ENCODE data around the gene ANKRD11. TPM values are rescaled to one million over a fixed set of nuclear protein-coding genes. Genes with fewer than 3 reads are reported as not detected.

Gene ANKRD11
- total and polyA plus RNA-seq, 8 donors, result 43.9 to 74.0 (median 46.2) TPM

DNA sequence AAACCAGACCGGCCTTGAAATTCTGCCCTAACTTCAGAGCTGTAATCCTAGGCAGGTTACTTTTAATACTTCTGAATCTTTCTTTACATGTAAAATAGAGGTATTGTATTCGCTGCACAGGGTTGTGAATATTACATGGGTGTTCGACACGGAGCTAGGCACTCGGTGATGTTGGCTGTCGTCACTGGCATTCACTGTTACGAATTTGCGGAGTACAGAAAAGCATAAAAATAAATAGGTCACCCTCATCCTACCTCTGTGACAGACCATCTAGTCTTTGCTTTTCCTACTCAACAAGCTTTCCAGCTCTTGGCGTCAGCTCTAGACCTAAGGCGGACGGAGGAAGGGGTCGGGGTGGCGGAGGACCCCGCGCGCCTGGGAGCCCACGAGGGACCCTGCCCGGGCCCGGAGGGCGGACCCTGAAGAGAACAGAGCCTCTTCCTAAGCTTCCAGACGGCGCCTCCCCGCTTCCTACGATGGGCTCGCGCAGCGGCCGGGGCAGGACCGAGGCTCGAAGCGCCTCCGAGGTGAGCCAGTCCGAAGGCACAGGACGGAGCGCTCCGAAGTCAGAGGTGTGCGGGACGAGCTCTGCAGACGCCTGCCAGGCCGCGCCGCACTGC, 17.0 kb upstream of the ANKRD11 start:
- 16% methylated on average over 36 to 42 of the region's 42 CpGs for WGBS, 2 donors
- FAIRE-seq (no peak), ATAC-seq (peak; percentile 31 to 42 (median 38)), DNase-seq (peak in 3 of 6 donors; percentile 64 to 84 (median 71))
- peaks cover 0 to 25% (median 7%) of the 10 kb centered on the region in 3 donors for H3K4me1 ChIP-seq
- H3K27me3 ChIP-seq, result no peaks in the 10 kb centered on the region
- intact Hi-C loops (cut with DNase I), result loop anchor here in 1 of 3 donors (10.0 kb wide), 1 partner anchor 173 kb away; no protein-coding TSS in a partner anchor
- peak overlapping the region; percentile 81 to 89 (median 86) for H3K27ac ChIP-seq
- TF ChIP-seq, protein P1, sequence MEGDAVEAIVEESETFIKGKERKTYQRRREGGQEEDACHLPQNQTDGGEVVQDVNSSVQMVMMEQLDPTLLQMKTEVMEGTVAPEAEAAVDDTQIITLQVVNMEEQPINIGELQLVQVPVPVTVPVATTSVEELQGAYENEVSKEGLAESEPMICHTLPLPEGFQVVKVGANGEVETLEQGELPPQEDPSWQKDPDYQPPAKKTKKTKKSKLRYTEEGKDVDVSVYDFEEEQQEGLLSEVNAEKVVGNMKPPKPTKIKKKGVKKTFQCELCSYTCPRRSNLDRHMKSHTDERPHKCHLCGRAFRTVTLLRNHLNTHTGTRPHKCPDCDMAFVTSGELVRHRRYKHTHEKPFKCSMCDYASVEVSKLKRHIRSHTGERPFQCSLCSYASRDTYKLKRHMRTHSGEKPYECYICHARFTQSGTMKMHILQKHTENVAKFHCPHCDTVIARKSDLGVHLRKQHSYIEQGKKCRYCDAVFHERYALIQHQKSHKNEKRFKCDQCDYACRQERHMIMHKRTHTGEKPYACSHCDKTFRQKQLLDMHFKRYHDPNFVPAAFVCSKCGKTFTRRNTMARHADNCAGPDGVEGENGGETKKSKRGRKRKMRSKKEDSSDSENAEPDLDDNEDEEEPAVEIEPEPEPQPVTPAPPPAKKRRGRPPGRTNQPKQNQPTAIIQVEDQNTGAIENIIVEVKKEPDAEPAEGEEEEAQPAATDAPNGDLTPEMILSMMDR (IDR thresholded peaks at IDR 0.05), result no peak
- peaks cover 0 to 12% (median 0%) of the 10 kb centered on the region in 3 donors for H3K36me3 ChIP-seq
- H3K9me3 ChIP-seq, result no peaks in the 10 kb centered on the region
- peak overlapping the region; percentile 92 to 95 (median 94) for H3K4me3 ChIP-seq

DNA sequence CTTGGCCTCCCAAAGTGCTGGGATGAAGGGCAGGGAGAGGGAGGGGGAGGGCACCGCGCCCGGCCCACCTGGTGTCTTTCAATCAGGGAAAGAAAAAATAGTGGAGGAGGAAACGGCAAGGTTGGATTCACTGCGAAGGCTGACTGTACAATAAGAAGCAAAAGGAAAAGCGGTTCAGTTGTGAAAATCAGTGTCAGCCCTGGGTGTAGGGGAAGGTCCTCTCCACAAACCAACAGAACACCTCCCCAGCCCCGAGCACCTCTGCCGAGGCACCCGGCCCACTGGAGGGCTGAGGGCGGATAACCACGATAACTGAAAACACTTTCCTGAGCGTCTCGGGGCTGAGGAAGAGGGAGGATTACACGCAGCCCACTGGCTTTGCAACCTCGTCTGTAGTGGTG, 16.4 kb upstream of the ANKRD11 start:
- Histone ChIP-seq H3K4me3 (no peak overlapping the region), H3K4me1 (peaks cover 0 to 25% (median 7%) of the 10 kb centered on the region in 3 donors), H3K27ac (peak overlapping the region in 1 of 4 donors; percentile 85), H3K27me3 (no peaks in the 10 kb centered on the region), H3K36me3 (peaks cover 0 to 12% (median 0%) of the 10 kb centered on the region in 3 donors), H3K9me3 (no peaks in the 10 kb centered on the region)
- intact Hi-C loops (cut with DNase I), result loop anchor here in 1 of 3 donors (10.0 kb wide), 1 partner anchor 172 kb away; no protein-coding TSS in a partner anchor
- ATAC-seq (no peak), DNase-seq (no peak), FAIRE-seq (no peak)
- TF ChIP-seq, protein P1 (IDR thresholded peaks at IDR 0.05), result no peak
- 64 to 77% methylated on average over 15 of the region's 15 CpGs for WGBS, 2 donors

DNA sequence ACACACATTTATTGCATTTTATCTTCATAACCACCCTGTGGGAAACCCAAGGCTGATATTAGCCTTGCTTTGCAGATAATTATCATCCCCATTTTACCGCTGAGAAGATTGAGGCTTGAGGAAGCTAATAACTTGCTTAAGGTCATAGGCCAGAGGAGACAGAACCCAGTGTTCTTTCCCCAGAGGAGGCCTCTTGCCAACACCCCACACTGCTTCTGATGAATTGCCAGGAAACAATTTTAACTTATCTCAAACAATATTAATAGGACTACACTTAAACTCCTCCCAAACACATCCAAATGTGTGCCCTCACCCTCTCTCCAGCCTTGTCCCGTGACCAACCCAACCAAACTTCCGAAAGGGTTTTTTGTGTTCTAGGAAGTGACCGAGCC, 15.7 kb upstream of the ANKRD11 start:
- WGBS, 2 donors, result 60 to 69% methylated on average over 4 of the region's 4 CpGs
- H3K36me3 ChIP-seq, result peaks cover 0 to 7% (median 0%) of the 10 kb centered on the region in 3 donors
- H3K27me3 ChIP-seq, result no peaks in the 10 kb centered on the region
- peaks cover 0 to 25% (median 7%) of the 10 kb centered on the region in 3 donors for H3K4me1 ChIP-seq
- no peak for FAIRE-seq
- H3K9me3 ChIP-seq, result no peaks in the 10 kb centered on the region
- peak overlapping the region; percentile 22 to 83 (median 72) for H3K27ac ChIP-seq
- no peak for DNase-seq
- TF ChIP-seq, protein P1 (IDR thresholded peaks at IDR 0.05), result no peak
- H3K4me3 ChIP-seq, result no peak overlapping the region
- intact Hi-C loops (cut with DNase I), result loop anchor here in 1 of 3 donors (10.0 kb wide), 1 partner anchor 171 kb away; no protein-coding TSS in a partner anchor
- ATAC-seq, result no peak

DNA sequence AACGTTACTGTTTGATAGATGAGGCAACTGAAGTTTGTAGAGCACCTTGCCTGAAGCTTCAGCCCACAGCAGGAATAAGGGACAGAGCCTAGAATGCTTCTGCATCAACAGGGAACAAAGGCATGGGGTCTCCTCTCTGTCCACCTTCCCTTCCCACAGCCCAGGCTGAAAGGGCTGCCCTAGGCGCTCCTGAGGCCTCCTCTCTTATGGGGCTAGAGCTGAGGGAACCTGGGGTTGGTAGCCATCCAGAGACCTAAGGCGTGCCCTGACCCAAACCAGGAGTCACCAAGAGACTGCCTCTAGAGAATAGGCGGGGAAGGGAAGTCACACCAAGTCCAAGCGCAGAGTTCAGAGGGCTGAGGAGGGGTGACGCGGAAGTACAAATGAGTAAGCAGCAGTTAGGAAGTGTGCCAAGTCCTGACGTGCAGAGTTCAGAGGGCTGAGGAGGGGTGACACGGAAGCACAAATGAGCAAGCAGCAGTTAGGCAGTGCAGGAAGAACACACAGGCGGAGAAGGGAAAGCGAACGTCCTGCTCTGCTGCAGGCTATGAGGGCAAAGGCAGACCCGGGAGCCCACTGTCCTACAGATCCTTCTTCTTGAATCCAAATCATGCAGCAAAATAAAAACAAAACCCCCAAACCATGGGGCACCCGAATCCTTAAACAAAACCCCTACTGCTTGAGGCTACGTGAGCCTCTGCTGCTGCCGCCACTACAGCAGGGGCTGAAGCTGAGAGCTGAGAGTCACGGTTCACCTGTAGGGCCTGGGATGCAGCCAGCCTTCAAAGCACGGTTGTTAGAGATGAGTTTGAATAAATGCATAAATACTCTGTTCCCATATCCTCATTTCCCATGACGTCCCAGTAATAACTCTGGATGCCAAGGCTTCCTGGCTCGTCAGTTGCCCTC, 15.1 kb upstream of the ANKRD11 start:
- DNase-seq (peak in 5 of 6 donors; percentile 74 to 87 (median 82)), FAIRE-seq (no peak), ATAC-seq (peak in 3 of 4 donors; percentile 28 to 49 (median 30))
- Histone ChIP-seq H3K4me3 (no peak overlapping the region), H3K27ac (peak overlapping the region; percentile 22 to 83 (median 72)), H3K4me1 (peaks cover 0 to 25% (median 7%) of the 10 kb centered on the region in 3 donors), H3K27me3 (no peaks in the 10 kb centered on the region), H3K36me3 (peaks cover 0 to under 1% (median 0%) of the 10 kb centered on the region in 3 donors), H3K9me3 (no peaks in the 10 kb centered on the region)
- TF ChIP-seq, protein P1 (IDR thresholded peaks at IDR 0.05), result no peak
- intact Hi-C loops (cut with DNase I), result loop anchor here in 1 of 3 donors (10.0 kb wide), 1 partner anchor 171 kb away; no protein-coding TSS in a partner anchor
- 37 to 48% methylated on average over 20 of the region's 20 CpGs for WGBS, 2 donors

All from pancreas (tissue), 10 donors.